Loucy (cell line): Measurements from ENCODE around the gene PGC.

Experiments used
- H2AFZ ChIP-seq: fragments of 200-600 bp; sonication (generic); 2 replicates; pipeline ENCODE4 v1.6.0; 2016; ENCODE audit warnings: antibody characterized with exemption, mild to moderate bottlenecking, low read length, moderate library complexity
- H3F3A ChIP-seq: fragments of 200-600 bp; 2 replicates; pipeline ENCODE4 v1.6.0; 2016; ENCODE audit warnings: antibody characterized with exemption, low read depth, mild to moderate bottlenecking
- H3K27me3 ChIP-seq: fragments of 200-600 bp; sonication (generic); 2 replicates; pipeline ENCODE4 v1.6.1; 2014; ENCODE audit warnings: low read length, mild to moderate bottlenecking; ENCODE audit not compliant: insufficient read depth, poor library complexity, severe bottlenecking
- H3K36me3 ChIP-seq: fragments of 200-600 bp; sonication (generic); 2 replicates; pipeline ENCODE4 v1.6.1; 2016; ENCODE audit warnings: low read length; ENCODE audit not compliant: insufficient read depth
- H3K4me1 ChIP-seq: fragments of 200-600 bp; sonication (generic); 2 replicates; pipeline ENCODE4 v1.5.1; 2014; ENCODE audit warnings: low read length, mild to moderate bottlenecking; ENCODE audit not compliant: insufficient read depth, poor library complexity, severe bottlenecking
- H3K4me2 ChIP-seq: fragments of 200-600 bp; sonication (generic); 2 replicates; pipeline ENCODE4 v1.6.0; 2014; ENCODE audit warnings: antibody characterized with exemption, low read length, low read depth, mild to moderate bottlenecking; ENCODE audit not compliant: poor library complexity, severe bottlenecking
- H3K4me3 ChIP-seq: fragments of 200-600 bp; sonication (generic); 2 replicates; pipeline ENCODE4 v1.5.1; 2014; ENCODE audit warnings: low read length, mild to moderate bottlenecking, mixed read lengths; ENCODE audit not compliant: poor library complexity, severe bottlenecking
- H3K79me2 ChIP-seq: fragments of 200-600 bp; sonication (generic); 2 replicates; pipeline ENCODE4 v1.6.1; 2014; ENCODE audit warnings: low read length; ENCODE audit not compliant: insufficient read depth
- H3K9ac ChIP-seq: fragments of 200-600 bp; sonication (generic); 2 replicates; pipeline ENCODE4 v1.6.0; 2014; ENCODE audit warnings: mild to moderate bottlenecking, low read depth, low read length, moderate library complexity; ENCODE audit not compliant: poor library complexity, severe bottlenecking
- H3K9me2 ChIP-seq: fragments of 200-600 bp; sonication (generic); replicated peaks from 2 replicates; pipeline ENCODE4 v1.6.1; 2016; ENCODE audit warnings: low read depth, low read length, mixed read lengths
- H3K9me3 ChIP-seq: fragments of 200-600 bp; sonication (generic); 2 replicates; pipeline ENCODE4 v1.6.1; 2014; ENCODE audit warnings: mild to moderate bottlenecking, antibody characterized with exemption, low read length, low read depth; ENCODE audit not compliant: insufficient read depth
- H4K20me1 ChIP-seq: fragments of 200-600 bp; sonication (generic); 2 replicates; pipeline ENCODE4 v1.6.0; 2014; ENCODE audit warnings: antibody characterized with exemption, low read length, mild to moderate bottlenecking; ENCODE audit not compliant: insufficient read depth, poor library complexity, severe bottlenecking
- EZH2phosphoT487 ChIP-seq: fragments of 200-600 bp; IDR thresholded peaks from 2 replicates; pipeline ENCODE4 v1.6.1; 2018; ENCODE audit warnings: antibody characterized with exemption, mild to moderate bottlenecking, moderate library complexity, borderline replicate concordance
- TF ChIP-seq, protein P1 (sequence below): fragments of 200-600 bp; sonication (generic); conservative IDR thresholded peaks from 2 replicates; pipeline ENCODE4 v1.5.1; 2014; ENCODE audit warnings: mild to moderate bottlenecking, antibody characterized with exemption, low read length

PGC gene

DNA sequence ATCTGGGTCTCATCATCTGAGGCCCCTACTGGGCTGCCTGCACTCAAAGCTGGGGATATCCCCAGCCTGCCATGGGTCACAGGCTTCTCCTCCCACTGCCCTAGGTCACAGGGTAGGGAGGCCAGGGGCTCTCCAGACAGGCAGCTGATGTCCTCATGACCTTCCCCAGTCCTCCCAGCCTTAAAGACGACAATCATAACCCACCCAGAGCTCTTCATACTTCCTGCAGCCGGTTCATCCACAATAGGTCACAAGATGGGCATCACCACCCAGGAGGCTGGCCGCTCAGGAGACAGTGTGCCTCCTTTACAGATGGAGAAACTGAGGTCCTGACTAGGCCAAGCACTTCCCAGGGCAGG, 27.0 kb downstream of the PGC start:
- H2AFZ ChIP-seq: no peak overlapping the region
- no peaks in the 10 kb centered on the region for H3K9me2 ChIP-seq
- H3K79me2 ChIP-seq: no peaks in the 10 kb centered on the region
- no peaks in the 10 kb centered on the region for H3F3A ChIP-seq
- no peak overlapping the region for H3K4me2 ChIP-seq
- no peaks in the 10 kb centered on the region for H3K27me3 ChIP-seq
- no peaks in the 10 kb centered on the region for H4K20me1 ChIP-seq
- no peaks in the 10 kb centered on the region for H3K9me3 ChIP-seq
- no peaks in the 10 kb centered on the region for H3K36me3 ChIP-seq
- no peak overlapping the region for H3K4me3 ChIP-seq
- H3K9ac ChIP-seq: no peak overlapping the region
- peaks cover 51% of the 10 kb centered on the region for H3K4me1 ChIP-seq
- TF ChIP-seq EZH2phosphoT487: no peak
- TF ChIP-seq, protein P1, sequence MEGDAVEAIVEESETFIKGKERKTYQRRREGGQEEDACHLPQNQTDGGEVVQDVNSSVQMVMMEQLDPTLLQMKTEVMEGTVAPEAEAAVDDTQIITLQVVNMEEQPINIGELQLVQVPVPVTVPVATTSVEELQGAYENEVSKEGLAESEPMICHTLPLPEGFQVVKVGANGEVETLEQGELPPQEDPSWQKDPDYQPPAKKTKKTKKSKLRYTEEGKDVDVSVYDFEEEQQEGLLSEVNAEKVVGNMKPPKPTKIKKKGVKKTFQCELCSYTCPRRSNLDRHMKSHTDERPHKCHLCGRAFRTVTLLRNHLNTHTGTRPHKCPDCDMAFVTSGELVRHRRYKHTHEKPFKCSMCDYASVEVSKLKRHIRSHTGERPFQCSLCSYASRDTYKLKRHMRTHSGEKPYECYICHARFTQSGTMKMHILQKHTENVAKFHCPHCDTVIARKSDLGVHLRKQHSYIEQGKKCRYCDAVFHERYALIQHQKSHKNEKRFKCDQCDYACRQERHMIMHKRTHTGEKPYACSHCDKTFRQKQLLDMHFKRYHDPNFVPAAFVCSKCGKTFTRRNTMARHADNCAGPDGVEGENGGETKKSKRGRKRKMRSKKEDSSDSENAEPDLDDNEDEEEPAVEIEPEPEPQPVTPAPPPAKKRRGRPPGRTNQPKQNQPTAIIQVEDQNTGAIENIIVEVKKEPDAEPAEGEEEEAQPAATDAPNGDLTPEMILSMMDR: no peak

DNA sequence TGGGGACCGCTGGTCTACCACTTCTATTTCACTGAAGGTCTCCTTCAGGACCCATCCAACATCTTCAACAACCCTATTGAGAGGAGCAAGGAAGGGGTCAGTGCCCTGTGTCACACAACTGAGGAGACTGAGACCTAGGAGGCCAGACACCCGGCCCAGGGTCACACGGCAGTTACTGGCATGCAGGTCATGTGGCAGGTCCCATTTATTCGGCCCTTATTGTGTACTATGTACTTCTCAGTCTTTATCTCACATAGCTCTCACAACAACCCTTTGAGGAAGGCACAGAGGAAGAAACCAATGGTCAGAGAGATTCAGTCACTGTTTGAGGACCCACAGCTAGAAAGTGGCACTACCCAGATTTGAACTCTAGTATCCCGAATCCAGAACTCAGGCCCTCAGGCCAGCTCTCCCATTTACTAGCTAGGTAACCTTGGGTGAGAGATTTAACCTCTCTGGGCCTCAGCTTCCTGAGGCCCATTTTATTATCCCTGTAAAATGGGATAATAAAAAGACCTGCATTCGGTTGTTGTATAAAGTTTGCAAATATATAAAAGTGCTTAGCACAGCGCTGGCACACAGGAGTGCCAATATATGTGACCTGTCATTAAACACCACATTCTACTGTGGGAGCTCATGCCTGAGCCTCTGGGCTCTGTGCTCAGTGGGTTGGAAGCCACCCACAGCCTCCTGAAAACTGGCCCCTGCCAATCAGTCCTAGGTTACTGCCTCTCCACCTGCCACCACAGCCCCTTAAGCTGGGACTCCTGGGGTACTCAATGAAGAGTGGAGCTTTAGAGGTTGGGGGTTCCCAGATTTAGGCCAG, 27.5 kb downstream of the PGC start:
- H3K9me2 ChIP-seq: no peaks in the 10 kb centered on the region
- no peak overlapping the region for H3K4me2 ChIP-seq
- H3K4me1 ChIP-seq: peaks cover 45% of the 10 kb centered on the region
- no peak overlapping the region for H3K4me3 ChIP-seq
- H2AFZ ChIP-seq: no peak overlapping the region
- no peaks in the 10 kb centered on the region for H3K79me2 ChIP-seq
- H3K9me3 ChIP-seq: no peaks in the 10 kb centered on the region
- TF ChIP-seq EZH2phosphoT487: no peak
- TF ChIP-seq, protein P1: no peak
- no peak overlapping the region for H3K9ac ChIP-seq
- no peaks in the 10 kb centered on the region for H3K36me3 ChIP-seq
- no peaks in the 10 kb centered on the region for H4K20me1 ChIP-seq
- H3K27me3 ChIP-seq: no peaks in the 10 kb centered on the region
- no peaks in the 10 kb centered on the region for H3F3A ChIP-seq

DNA sequence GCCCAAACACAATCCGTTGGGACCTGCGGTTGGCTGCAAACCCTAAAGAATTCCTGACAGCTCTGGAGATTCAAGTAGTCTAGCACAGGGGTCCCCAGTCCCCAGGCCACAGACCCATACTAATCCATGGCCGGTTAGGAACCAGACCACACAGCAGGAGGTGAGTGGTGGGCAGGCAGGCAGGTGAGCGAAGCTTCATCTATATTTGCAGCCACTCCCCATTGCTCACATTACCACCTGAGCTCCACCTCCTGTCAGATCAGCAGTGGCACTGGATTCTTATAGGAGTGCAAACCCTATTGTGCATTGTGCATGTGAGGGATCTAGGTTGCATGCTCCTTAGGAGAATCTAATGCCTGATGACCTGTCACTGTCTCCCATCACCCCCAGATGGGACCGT, 28.4 kb downstream of the PGC start:
- Histone ChIP-seq H2AFZ (no peak overlapping the region), H3K27me3 (no peaks in the 10 kb centered on the region), H3K4me2 (no peak overlapping the region), H3F3A (no peaks in the 10 kb centered on the region), H3K36me3 (no peaks in the 10 kb centered on the region), H3K79me2 (no peaks in the 10 kb centered on the region), H4K20me1 (no peaks in the 10 kb centered on the region), H3K9me3 (no peaks in the 10 kb centered on the region), H3K9ac (no peak overlapping the region), H3K4me3 (no peak overlapping the region), H3K9me2 (no peaks in the 10 kb centered on the region), H3K4me1 (peaks cover 39% of the 10 kb centered on the region)
- TF ChIP-seq, protein P1: no peak
- TF ChIP-seq EZH2phosphoT487: no peak
